Endothelial cell of umbilical vein (primary cell): ENCODE results near the gene TANGO2. TPM values are rescaled to one million over a fixed set of nuclear protein-coding genes. Genes with fewer than 3 reads are reported as not detected.

ENCODE experiments used
- BruUV-seq: library from RNA; stranded (reverse); fragments of 400-500 nt; replicated peaks from 2 replicates; lab custom pipeline; 2021; lab: Mats Ljungman, UMichigan
- CTCF ChIA-PET: fragments of 300-600, 350-600 bp; sonication (Branson Sonifier 250); formaldehyde crosslinking; loops from one replicate; lab custom pipeline; 2021; ENCODE audit warnings: antibody characterized with exemption, inconsistent platforms; lab: Charles Lee
- POLR2A ChIA-PET: fragments of 300-600, 350-600 bp; sonication (Branson Sonifier 250); formaldehyde crosslinking; loops from one replicate; lab custom pipeline; 2021; ENCODE audit warnings: antibody characterized with exemption, inconsistent platforms; lab: Charles Lee
- DNase-seq: peaks from one replicate; pipeline ENCODE4 v3.0.0-alpha.2; 2011; ENCODE audit warnings: low read depth, low spot score
- FAIRE-seq: peaks from 2 replicates; lab custom pipeline; 2011; peaks lifted over from hg19 to GRCh38; lab: Jason Lieb, UNC
- H2AFZ ChIP-seq: 2 replicates; pipeline ENCODE4 v1.6.0; 2012; ENCODE audit warnings: low read depth, low read length, control low read depth, inconsistent platforms
- H3K27ac ChIP-seq: 2 replicates; pipeline ENCODE4 v1.5.1; 2011; ENCODE audit warnings: low read depth, mild to moderate bottlenecking, control low read depth, low read length, moderate library complexity; ENCODE audit not compliant: insufficient read depth
- H3K27me3 ChIP-seq, 2 experiments: 2 replicates each; pipeline versions ENCODE4 v1.6.0 to v1.6.1; 2011; ENCODE audit warnings: low read length in 2 of 2, mixed read lengths in 1 of 2; ENCODE audit not compliant: control insufficient read depth in 2 of 2, insufficient read depth in 2 of 2
- H3K36me3 ChIP-seq, 2 experiments: 2 replicates in 1 of 2; 3 replicates in 1 of 2; pipeline ENCODE4 v1.5.1; 2011; ENCODE audit warnings: low read length in 2 of 2, mild to moderate bottlenecking in 1 of 2, moderate library complexity in 1 of 2; ENCODE audit not compliant: control insufficient read depth in 2 of 2, insufficient read depth in 2 of 2; ENCODE audit errors: extremely low read depth in 1 of 2
- H3K4me1 ChIP-seq: 3 replicates; pipeline ENCODE4 v1.5.1; 2011; ENCODE audit warnings: mild to moderate bottlenecking, low read length; ENCODE audit not compliant: control insufficient read depth, insufficient read depth; ENCODE audit errors: extremely low read depth
- H3K4me2 ChIP-seq: 2 replicates; pipeline ENCODE4 v1.6.1; 2011; ENCODE audit warnings: low read length, control low read depth, mixed read lengths; ENCODE audit not compliant: insufficient read depth
- H3K4me3 ChIP-seq, 3 experiments: fragments of 200-600 bp in 1 of 3; sonication (generic), shearing (Covaris generic) in 1 of 3; replicated peaks in 1 of 3; 2 replicates each; pipeline ENCODE4 v1.5.1; 2011 to 2016; ENCODE audit warnings: control low read depth in 3 of 3, low read length in 3 of 3, mild to moderate bottlenecking in 2 of 3, inconsistent platforms in 1 of 3, low read depth in 1 of 3, moderate library complexity in 1 of 3; ENCODE audit not compliant: insufficient read depth in 1 of 3
- H3K79me2 ChIP-seq: 2 replicates; pipeline ENCODE4 v1.6.0; 2012; ENCODE audit warnings: low read length, inconsistent platforms; ENCODE audit not compliant: control insufficient read depth, insufficient read depth
- H3K9ac ChIP-seq: replicated peaks from 2 replicates; pipeline ENCODE3; 2011; ENCODE audit warnings: low read length, control low read depth; ENCODE audit not compliant: insufficient read depth; ENCODE audit errors: extremely low read depth
- H3K9me1 ChIP-seq: replicated peaks from 3 replicates; pipeline ENCODE4 v1.6.0; 2011; ENCODE audit warnings: mild to moderate bottlenecking, low read length; ENCODE audit not compliant: control insufficient read depth, insufficient read depth; ENCODE audit errors: extremely low read depth
- H3K9me3 ChIP-seq: replicated peaks from 2 replicates; pipeline ENCODE4 v1.5.1; 2012; ENCODE audit warnings: low read length, inconsistent platforms; ENCODE audit not compliant: control insufficient read depth, insufficient read depth
- H4K20me1 ChIP-seq: replicated peaks from 2 replicates; pipeline ENCODE3; 2011; ENCODE audit warnings: mild to moderate bottlenecking, low read length; ENCODE audit not compliant: control insufficient read depth, insufficient read depth; ENCODE audit errors: extremely low read depth
- EZH2 ChIP-seq: IDR thresholded peaks from 2 replicates; pipeline ENCODE4 v1.6.1; 2012; ENCODE audit warnings: borderline replicate concordance, low read depth, mild to moderate bottlenecking, moderate library complexity, low read length, inconsistent platforms; ENCODE audit not compliant: severe bottlenecking
- FOS ChIP-seq: IDR thresholded peaks from 2 replicates; pipeline ENCODE4 v1.6.1; 2011; ENCODE audit warnings: mild to moderate bottlenecking, low read length, moderate library complexity, borderline replicate concordance; ENCODE audit not compliant: insufficient read depth
- GATA2 ChIP-seq: IDR thresholded peaks from 2 replicates; pipeline ENCODE4 v1.7.0; 2011; ENCODE audit warnings: low read depth, mild to moderate bottlenecking, moderate library complexity, mixed read lengths, low read length; ENCODE audit not compliant: insufficient read length, insufficient read depth
- JUN ChIP-seq: IDR thresholded peaks from 2 replicates; pipeline ENCODE4 v1.6.1; 2011; ENCODE audit warnings: borderline replicate concordance, low read depth; ENCODE audit not compliant: insufficient read length, insufficient read depth
- MYC ChIP-seq: IDR thresholded peaks from one replicate; pipeline ENCODE4 v1.6.1; 2011; ENCODE audit warnings: mild to moderate bottlenecking, low read depth, low read length
- POLR2A ChIP-seq: IDR thresholded peaks from 2 replicates; pipeline ENCODE4 v1.6.1; 2012; ENCODE audit warnings: low read depth, mild to moderate bottlenecking, control low read depth, low read length
- POLR2AphosphoS5 ChIP-seq: IDR thresholded peaks from 2 replicates; pipeline ENCODE4 v1.6.1; 2012; ENCODE audit warnings: low read depth, mild to moderate bottlenecking, control low read depth, low read length, moderate library complexity; ENCODE audit not compliant: insufficient read depth
- dilution Hi-C: fragments of 300-500 bp; cut with MboI; formaldehyde crosslinking; loops from one replicate; pipeline ENCODE4 v1.15.0; 2019; ENCODE audit warnings: low sequenced_read_pairs; ENCODE audit not compliant: extremely low pct_ligation_motif_present
- intact Hi-C: fragments of 100-400 bp; cut with micrococcal nuclease; formaldehyde crosslinking; loops from one replicate; pipeline ENCODE4 v1.10.0; 2022
- polyA plus RNA-seq, 4 experiments: library from polyadenylated mRNA; depleted of rRNA in 3 of 4; stranded (reverse) in 3 of 4; unstranded in 1 of 4; fragments of >200 nt; gene quantifications; 2 replicates each; pipeline versions ENCODE4 v1.2.1 to v1.2.3, GENCODE V29; 2011 to 2012; ENCODE audit warnings: missing spikeins in 1 of 4
- total RNA-seq: library from RNA; stranded (reverse); gene quantifications from 2 replicates; pipeline ENCODE4 v1.2.3, GENCODE V29; 2021
- TF ChIP-seq, protein P1 (sequence below), 2 donors: IDR thresholded peaks; 1 replicate in 1 of 2; 2 replicates in 1 of 2; pipeline ENCODE4 v1.5.1; 2011; ENCODE audit warnings: low read length in 2 of 2, mild to moderate bottlenecking in 2 of 2, moderate library complexity in 2 of 2, control low read depth in 1 of 2, inconsistent platforms in 1 of 2, low read depth in 1 of 2; ENCODE audit not compliant: insufficient read depth in 1 of 2; ENCODE audit errors: extremely low read depth in 1 of 2
- TF ChIP-seq, protein P2 (sequence below): IDR thresholded peaks from 2 replicates; pipeline ENCODE4 v1.6.1; 2011; ENCODE audit not compliant: insufficient read depth, insufficient read length

The TANGO2 gene
- total and polyA plus RNA-seq, 2 donors (not counting 3 experiments of a cell fraction or from before 2014, with no cell fraction given): 40.0 to 49.3 TPM

DNA sequence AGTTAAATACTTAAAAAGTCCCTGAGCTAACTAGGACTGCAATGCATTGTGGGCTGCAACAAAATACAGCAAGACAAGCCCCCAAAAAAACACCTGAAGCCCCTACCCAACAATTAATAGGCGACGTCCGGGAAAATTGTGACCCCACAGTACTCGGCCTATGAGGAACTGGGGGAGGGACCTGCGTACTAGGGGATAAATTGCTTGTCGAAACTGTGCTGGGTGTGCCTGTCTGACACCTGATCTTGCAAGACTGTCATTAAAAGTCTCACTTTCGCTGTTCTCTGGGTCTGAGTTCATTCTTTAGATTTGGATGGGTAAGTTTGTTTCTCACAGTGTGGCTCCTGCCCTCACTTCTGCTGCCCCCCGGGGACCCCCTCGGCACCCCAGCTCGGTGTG, 15.2 kb downstream of the TANGO2 start:
- dilution Hi-C loops (no loop called here), intact Hi-C loops (no loop called here)
- Histone ChIP-seq H3K79me2 (no peaks in the 10 kb centered on the region), H3K9me3 (no peaks in the 10 kb centered on the region), H4K20me1 (no peaks in the 10 kb centered on the region), H3K9ac (no peak overlapping the region), H2AFZ (no peak overlapping the region), H3K4me2 (no peak overlapping the region), H3K4me1 (no peaks in the 10 kb centered on the region), H3K36me3 (peaks cover 0 to 16% of the 10 kb centered on the region in 2 experiments), H3K9me1 (no peaks in the 10 kb centered on the region), H3K27me3 (no peaks in the 10 kb centered on the region), H3K4me3 (no peak overlapping the region), H3K27ac (no peak overlapping the region)
- FAIRE-seq (no peak), DNase-seq (no peak)
- POLR2A ChIA-PET: no interaction called here
- no TSS peak for BruUV-seq
- CTCF ChIA-PET: interaction anchor here (2.0 kb wide), 1 partner anchor 27 kb away, joined by 4 read pairs; no protein-coding TSS in a partner anchor
- no peak for TF ChIP-seq EZH2
- no peak for TF ChIP-seq JUN
- no peak for TF ChIP-seq MYC
- TF ChIP-seq FOS: no peak
- no peak for TF ChIP-seq POLR2AphosphoS5
- TF ChIP-seq POLR2A: no peak
- TF ChIP-seq, protein P1, sequence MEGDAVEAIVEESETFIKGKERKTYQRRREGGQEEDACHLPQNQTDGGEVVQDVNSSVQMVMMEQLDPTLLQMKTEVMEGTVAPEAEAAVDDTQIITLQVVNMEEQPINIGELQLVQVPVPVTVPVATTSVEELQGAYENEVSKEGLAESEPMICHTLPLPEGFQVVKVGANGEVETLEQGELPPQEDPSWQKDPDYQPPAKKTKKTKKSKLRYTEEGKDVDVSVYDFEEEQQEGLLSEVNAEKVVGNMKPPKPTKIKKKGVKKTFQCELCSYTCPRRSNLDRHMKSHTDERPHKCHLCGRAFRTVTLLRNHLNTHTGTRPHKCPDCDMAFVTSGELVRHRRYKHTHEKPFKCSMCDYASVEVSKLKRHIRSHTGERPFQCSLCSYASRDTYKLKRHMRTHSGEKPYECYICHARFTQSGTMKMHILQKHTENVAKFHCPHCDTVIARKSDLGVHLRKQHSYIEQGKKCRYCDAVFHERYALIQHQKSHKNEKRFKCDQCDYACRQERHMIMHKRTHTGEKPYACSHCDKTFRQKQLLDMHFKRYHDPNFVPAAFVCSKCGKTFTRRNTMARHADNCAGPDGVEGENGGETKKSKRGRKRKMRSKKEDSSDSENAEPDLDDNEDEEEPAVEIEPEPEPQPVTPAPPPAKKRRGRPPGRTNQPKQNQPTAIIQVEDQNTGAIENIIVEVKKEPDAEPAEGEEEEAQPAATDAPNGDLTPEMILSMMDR (IDR thresholded peaks at IDR 0.05; ENCODE audit: extremely low read depth in 1 of 2, insufficient read depth in 1 of 2, low read depth in 1 of 2, low read length in 2 of 2): no peak
- no peak for TF ChIP-seq GATA2
- TF ChIP-seq, protein P2, sequence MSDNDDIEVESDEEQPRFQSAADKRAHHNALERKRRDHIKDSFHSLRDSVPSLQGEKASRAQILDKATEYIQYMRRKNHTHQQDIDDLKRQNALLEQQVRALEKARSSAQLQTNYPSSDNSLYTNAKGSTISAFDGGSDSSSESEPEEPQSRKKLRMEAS: no peak
